Stimulated activated CD8-positive, alpha-beta memory T cell treated with anti-CD3 and anti-CD28 coated beads, Interleukin-12 subunit alpha, Interleukin-12 subunit beta, amount 100 ng/mL, for 24 hours (primary cell): ENCODE results near the gene ACAD8.
"Not testable (repeated sequence)": the region's sequence is repeated elsewhere in the genome, so short reads cannot be mapped to it uniquely, and the experiment has no call there.

Experiments used
- DNase-seq: peaks from one replicate; pipeline ENCODE4 v3.0.0-alpha.2; 2020; ENCODE audit errors: extremely low read depth

Gene ACAD8

DNA sequence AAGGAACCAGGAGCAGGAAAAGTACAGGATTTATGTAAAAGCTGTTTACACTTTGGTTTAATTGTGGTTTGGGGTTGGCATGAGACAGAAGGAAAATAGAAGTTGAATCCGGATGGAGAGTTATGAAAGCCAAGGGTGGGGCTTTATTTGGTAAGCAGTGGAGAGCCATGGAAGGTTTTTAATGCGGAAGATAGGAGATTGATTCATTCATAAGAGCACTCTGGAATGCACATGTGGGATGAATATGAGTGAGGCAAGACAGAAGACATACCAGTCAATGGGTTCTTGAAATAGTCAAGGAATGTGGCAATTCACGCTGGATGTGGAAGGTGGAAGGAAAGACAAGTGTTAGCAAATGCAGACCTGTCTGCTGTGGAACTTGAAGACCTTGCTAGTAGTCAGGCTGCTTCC lies 13.5 kb downstream of the ACAD8 start:
- no peak for DNase-seq

DNA sequence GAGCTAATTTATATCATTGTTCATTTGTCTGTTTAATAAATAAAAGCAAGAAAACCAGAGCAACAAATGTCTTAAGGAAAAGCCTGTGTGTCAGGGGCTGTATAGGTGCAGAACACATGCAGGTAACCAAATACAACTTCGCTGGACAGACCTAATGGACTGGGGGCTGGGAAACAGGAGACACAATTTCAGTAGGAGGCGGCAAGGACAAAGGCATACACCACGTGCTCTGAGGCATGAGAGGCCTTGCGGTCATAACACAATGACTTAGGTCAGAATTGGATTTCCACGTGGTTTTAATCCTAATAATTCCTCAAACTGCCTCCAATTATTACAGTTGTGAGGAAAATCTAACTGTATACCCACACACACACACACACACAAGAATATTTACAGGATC lies 14.1 kb downstream of the ACAD8 start:
- no peak for DNase-seq

DNA sequence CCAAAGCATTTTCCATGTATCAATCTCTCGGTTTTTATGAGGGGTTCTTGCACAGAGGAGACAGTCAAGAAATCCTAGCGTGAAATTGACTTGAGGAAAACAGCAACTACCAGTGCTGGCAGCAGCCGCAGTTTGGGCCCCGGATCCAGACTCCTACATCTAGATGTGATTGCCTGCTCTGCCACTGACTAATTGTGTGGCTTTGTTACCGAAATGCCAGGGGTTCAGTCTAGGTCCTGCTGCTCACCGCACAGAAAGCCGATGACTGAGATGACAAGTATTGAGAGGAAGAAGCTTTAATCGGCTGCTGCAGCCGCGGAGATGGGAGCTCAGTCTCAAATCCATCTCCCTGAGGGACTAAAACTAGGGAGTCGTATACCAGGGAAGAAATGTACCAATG lies 14.6 kb downstream of the ACAD8 start:
- no peak for DNase-seq

DNA sequence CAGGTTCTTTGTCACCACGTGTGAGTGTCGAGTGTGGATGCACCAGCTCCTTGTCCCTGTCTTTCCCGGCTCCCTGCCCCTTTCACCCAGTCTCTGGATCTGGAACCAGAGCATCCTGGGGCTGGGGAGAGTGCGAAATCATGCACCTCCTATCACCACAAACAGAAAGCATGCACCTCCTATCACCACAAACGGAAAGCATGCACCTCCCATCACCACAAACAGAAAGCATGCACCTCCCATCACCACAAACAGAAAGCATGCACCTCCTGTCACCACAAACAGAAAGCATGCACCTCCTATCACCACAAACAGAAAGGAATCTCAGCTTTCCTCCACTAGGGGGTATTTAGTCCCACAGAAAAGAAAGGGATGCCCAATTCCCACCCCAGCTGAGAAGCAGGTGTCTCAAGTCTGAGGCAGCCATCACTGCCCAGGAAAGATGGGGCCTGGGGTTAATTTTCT lies 16.9 kb downstream of the ACAD8 start:
- DNase-seq: no peak

DNA sequence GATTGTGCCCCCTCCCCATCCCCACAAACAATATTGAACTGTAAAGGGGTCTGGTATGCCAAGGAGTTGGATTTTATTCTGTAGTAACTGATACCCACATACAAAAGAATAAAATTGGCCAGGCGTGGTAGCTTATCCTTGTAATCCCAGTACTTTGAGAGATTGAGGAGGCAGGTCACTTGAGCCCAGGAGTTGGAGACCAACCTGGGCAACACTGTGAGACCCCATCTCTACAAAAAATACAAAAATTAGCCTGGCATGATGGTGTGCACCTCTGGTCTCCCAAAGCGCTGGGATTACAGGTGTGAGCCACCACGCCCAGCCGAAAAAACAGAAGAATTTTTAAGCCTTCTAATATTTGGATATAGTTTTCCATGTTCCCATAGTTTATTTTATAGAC lies 18.6 kb downstream of the ACAD8 start:
- no peak for DNase-seq

DNA sequence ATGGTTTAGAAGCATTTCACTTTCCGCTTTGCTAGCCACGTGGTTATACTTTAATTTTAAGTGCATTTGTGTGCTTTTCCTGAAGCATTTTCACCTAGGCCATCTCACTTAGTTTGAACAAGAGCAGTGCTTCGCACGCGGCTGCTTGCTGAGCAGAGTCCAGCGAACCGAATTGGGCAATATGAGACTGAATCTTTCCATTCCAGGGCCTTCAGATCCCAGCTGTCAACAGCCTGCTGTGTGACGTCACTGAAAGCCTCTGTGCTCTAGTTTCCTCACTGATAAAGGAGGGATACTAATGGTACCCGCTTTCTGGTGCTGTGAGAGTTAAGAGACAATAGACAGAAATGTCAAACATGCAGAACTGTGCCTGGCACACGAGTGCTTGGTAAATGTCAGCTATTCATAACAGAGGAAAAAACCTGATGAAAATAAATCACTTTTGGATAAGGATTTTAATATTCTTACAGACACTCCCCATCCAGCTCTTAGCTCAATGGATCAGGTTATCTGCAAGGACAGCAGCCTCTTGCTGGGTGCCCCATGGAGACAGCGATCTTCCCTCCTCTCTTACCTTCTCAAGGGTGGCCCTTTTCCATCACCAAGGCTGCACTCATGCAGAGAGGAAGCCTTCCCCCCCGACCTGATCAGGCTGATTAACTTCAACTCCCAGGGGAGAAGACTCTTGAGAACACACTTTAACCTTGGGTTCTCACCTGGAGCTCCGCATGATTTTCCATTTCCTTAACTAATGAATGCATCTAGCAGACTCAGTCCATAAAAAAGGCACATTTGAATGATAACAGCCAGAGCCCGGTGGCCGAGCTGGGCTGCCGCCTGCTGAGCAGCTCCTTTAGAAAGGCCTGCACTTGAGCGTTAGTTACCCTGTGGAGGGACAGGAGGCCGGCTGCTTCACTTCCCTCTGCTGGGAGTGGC lies 19.3 kb downstream of the ACAD8 start:
- DNase-seq: no peak

DNA sequence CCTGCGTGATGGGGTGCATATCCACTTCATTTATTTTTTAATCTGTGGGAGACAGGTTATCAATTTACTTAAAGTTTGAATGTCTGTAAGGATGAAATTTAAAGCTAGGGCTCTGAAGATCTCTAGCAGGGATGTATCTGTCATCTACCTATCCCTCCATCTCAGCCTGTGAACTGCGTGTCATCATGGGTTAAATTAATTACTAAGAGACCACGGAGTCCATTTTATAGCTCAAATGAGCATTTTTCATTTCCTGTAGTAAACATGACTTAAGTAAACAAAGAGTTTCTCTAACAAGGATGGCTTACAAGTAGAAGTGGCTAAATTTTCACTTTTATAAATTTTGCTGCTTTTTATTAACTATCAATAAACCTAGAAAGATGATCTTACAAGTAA lies 19.9 kb downstream of the ACAD8 start:
- DNase-seq: no peak

DNA sequence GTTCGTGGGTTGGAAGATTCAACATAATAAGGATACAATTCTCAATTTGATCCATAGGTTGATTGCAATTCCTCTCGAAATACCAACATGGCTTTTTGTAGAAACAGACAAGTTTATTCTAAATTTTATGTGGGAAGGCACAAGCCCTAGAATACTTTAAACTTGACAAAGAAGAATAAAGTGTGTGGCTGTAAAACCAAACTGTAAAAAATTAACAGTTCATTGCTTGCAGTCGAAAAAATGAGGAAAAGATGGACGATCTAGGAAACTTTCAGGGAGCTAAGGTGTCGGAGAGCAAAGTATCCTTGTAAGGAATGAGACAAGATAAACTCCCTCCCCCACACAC lies 21.8 kb downstream of the ACAD8 start:
- DNase-seq: no peak

DNA sequence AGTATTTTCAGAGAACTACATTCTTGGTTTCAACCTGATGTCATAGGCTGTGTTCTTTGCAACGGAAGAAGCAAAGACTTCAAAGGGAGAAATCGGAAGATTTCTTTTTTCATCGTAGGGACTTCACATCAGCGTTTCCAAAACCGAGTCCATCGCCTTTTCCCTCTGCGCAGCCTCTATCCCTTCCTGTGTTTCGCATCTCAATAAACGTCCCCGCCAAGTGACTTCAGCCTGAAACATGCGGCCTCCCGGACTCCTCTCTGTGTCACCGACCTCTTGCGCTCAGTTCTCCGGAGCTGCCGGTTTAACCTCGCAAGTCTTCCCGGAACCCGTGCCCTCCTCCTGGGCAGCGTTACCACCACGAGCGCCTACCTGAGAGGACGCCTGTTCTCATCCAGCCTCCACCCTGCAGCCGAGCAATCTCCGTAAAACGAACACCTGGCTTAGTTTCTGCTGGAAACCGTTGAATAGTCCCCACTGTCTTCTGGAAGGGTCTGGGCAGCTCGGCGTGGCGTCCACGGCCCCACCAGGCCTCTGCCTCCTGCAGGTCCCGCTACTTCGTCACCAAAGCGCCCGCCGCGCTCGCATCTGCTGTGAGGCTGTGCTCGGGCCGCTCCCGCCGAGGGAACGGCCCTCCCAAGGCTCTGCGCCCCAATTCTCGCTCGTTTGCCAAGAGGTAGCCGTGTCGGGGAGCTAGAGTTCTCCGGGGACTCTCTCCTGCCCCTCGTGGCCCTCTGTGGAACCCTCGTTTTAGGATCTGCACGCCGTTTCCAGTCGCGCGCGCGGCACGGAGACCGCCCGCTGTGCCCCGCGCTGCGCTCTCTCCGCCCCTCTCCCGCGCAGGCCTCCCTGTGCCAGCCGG lies 22.4 kb downstream of the ACAD8 start, which contains the start of gene GLB1L3:
Gene GLB1L3 (plus strand): TSS at position 846 of the 862 bp plus-strand sequence. CDS start 362 bp downstream, outside the sequence.
- peak; percentile 58 for DNase-seq

DNA sequence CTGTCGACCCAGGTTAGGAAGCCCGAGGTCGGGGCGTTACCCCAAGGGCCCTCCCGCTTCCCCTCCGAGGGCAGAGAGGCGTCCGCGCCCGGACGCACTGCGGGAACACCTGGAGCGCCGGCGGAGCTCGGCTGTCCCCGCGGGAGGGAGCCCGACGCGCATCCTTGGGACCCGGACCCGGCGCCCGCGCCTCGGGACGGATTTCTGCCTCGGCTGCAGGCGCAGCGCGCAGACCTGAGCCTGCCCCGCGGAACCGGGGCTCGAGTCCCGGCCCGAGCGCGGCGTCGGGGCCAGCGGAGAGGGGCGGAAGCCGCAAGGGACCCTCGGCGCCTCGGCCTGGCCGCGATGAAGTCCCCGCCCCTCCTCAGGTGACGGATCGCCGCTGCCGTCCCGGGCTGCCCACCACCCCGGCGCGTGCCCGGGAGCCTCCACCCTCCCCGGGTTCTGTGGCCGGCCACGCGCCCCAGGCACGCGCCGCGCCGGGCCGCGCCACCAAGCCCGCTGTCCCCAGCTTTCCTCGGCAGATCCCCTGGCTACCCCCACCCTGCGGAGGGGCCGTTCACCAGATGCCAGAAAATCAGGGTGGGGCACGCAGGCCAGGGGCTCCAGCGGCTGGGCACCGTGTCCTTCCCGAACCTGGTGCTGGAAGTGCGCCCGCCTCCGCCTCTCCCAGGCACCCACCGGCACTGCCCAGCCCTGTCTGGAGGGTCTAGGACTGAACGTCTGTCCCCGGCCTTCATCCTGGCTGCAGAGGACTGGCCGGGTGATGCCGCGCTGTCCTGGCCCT lies 23.2 kb downstream of the ACAD8 start:
- DNase-seq: no peak

DNA sequence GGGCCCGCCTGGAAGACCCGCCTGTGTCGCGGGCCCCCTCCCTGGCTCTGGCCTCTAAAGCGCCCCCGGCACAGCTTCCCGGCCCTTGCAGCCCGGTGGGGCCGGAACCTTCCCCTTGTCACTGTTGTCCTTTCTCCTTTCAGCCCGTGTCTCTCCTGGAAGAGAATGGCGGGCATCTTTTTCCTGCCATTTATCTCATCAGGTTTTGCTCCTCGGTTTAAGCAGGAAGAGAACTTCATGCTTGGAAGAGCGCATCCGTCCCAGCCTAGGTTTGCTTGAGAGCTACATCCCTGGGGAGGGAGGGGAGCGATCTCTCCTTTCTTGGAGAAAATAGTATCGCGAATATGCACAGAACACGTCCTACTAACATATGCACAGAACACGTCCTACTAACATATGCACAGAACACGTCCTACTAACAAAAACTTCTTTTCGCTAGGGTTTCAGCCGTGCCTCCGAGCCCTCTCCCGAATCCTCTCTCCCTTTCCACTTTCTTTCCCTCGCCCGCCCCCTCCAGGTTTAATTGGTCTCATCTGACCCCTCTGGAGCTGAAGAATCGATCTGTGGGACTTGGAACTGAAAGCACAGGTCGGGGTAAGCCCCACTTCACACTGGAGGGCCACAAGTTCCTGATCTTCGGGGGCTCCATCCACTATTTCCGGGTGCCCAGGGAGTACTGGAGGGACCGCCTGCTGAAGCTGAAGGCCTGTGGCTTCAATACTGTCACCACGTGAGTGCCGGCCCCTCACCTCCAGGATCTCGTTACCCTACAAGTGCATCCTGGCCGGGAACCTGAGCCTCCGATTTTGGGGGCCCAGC lies 24.0 kb downstream of the ACAD8 start:
- DNase-seq: no peak

DNA sequence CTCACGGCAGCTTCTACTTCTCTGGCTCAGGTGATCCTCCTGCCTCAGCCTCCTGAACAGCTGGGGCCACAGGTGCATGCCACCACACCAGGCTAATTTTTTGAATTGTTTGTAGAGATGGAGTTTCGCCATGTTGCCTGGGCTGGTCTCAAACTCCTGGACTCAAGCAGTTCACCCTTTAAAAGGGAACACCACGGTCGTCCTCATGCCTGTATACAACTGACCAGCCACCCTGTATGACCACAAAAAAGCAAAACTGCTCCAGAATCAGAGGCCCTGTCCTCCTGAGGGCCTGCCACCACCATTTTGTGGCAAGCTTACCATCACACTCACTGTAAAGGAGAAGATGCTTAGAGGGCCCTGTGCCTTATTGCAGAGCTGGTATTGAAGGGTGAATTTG lies 25.0 kb downstream of the ACAD8 start:
- no peak for DNase-seq

DNA sequence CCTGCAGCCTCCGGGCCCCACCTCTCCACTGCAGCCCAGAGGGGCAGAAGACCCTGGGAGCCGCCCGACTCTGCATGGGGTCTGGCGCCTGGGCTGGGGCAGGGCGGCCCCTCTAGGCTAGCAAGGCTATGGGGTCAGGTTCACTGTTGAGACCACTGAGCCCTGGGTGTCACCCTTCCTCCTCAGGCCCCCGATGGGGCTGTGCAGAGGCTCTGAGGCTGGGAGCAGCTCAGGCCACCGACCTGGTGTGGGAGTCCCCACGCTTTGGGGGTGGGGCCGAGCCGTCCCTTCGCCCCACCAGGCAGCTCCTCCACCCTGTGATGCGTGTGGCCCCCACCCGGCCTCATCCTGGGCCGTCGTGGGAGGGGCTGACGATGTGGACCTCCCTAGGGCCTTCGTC lies 28.3 kb downstream of the ACAD8 start:
- DNase-seq: not testable (repeated sequence)

DNA sequence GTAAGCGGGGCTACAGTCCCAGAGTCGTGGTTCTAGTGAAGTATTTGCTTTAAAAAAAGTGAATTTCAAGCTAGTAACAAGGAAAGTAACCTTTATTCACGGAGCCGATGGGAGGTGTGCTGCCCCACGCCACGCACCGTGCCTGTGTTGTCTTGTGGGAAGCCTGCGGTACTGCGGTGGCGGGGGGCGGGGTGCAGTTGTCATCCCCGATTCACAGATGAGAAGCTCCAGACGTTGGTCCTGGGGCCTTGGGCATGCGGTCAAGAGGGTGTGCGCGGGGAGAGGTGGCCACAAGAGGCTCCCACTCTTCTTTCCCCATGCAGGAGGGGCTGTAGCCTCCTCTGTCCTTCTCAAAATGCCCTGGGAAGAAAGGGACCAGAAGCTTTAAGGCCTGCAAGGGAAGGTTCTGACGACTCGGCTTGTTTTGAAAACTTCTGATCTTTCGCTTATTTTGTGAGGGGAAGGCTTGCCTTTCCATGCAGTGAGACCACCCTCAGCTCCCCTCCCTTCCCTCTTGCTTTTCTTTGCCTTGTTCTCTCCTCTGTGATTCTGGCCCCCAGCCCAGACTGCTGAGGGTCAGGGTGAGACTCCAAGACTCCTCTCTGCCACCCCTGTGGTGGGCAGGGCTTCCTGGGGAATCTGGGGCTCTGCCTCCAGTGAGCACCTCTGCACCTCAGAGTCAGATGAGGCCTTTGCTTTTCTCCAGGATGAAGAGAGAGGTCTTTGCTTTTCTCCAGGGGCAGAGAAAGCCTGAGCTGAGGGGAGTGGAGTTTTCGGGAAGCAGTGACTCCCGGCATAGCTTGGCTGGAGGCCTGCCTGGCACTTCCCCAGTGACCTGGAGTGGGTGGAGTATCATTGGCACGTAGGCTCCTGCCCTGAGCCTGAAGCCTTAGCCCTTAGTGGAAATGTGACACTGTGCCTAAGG lies 29.0 kb downstream of the ACAD8 start:
- DNase-seq: no peak

DNA sequence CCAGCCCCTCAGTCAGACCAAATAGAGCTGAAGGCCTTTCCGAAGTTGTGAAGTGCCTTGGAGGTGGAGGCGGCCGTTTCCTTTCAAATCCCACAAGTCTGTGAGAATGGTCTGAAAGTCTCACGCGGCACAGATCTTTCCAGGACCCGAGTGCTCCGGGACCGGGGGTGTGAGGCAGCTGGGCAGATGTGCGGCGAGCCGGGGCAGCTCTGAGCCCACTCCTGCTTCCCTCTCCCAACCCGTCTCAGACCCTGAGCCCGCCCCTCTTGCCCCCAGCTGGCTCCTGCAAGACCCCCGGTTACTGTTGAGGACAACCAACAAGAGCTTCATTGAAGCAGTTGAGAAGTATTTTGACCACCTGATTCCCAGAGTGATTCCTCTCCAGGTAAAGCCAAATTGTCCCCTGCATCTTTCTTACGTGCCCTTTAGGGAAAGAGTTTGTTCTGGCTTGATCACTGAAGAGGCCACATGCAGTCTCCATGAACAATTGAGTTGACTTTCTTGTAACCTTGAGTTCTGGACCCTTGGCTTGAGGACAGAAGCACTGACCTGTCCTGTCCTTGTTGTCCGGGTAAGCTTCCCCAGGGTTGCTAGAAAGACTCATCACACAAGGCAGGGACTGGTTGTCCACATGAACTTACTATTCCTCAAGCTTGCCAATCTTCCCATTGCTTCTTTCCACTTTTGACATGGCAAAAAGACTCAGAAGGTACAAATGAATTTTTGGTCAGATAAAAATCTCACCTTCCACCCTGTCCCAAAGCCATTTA lies 30.3 kb downstream of the ACAD8 start:
- DNase-seq: no peak

DNA sequence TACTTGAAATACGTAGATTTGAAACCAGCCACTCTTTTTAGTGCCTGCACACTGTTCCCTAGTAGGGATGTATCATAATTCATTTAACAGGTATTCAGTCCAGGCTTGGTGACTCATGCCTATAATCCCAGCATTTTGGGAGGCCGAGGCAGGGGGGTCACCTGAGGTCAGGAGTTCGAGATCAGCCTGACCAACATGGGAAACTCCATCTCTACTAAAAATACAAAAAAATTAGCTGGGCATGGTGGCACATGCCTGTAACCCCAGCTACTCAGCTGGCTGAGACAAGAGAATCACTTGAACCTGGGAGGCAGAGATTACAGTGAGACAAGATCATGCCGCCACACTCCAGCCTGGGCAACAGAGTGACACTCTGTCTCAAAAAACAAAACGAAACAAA lies 31.0 kb downstream of the ACAD8 start:
- not testable (repeated sequence) for DNase-seq

DNA sequence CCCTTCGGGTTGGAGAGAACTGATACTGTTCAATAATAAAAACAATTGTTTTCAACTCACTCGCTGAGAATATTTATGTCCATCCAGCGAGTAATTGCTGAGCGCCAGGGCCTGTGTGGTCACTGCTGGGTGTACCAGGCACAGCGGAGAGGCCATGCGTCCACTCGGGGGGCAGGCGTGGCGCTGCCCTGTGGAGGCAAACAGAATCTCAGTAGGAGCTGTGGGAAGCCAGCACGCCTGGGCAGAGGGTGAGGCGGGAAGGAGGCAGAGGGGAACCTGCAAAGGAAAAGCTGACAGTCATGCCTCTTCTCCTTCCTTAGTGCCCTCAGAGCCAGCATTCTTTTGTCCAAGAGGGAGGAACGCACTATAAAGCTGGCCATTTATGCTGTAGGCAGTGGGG lies 34.2 kb downstream of the ACAD8 start:
- no peak for DNase-seq

DNA sequence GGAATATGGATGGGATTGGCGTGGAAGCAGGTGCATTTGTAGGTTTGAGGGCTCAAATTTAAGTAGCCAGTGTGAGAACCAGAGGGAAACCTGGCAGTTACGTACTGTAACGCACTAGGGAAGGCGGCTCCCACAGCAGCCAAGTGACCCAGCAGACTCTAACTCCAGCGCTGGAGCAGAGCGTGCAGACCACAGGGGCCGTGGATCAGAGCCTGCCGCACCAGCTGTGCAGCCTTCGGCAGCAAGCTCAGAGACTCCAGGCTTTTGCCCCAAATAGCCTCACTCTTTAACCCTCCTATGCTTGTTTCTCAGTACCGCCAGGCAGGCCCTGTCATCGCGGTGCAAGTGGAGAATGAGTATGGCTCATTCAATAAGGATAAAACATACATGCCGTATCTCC lies 35.1 kb downstream of the ACAD8 start:
- DNase-seq: no peak

DNA sequence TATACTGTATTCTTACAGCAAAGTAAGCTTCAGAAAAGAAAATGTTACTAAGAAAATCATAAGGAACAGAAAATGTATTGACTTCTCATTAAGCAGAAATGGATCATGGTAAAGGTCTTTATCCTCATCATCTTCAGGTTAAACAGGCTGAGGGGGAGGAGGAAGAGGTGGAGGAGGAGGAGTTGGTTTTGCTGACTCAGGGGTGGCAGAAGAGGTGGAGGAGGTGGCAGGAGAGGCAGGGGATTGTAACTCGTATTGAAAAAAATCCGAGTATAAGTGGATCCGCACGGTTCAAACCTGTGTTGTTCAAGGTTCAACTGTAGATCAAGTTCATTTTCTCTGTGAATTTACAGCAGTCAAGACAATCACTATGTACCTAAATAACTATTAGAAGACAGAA lies 35.8 kb downstream of the ACAD8 start:
- no peak for DNase-seq
